ENCODE results near the gene OR2S2. TPM values are rescaled to one million over a fixed set of nuclear protein-coding genes. Genes with fewer than 3 reads are reported as not detected.
A peak's percentile ranks its signal among the peaks of the same experiment; 100 is the strongest.

Gene OR2S2
- total RNA-seq, 4 donors from 2014 or later, result not detected

DNA sequence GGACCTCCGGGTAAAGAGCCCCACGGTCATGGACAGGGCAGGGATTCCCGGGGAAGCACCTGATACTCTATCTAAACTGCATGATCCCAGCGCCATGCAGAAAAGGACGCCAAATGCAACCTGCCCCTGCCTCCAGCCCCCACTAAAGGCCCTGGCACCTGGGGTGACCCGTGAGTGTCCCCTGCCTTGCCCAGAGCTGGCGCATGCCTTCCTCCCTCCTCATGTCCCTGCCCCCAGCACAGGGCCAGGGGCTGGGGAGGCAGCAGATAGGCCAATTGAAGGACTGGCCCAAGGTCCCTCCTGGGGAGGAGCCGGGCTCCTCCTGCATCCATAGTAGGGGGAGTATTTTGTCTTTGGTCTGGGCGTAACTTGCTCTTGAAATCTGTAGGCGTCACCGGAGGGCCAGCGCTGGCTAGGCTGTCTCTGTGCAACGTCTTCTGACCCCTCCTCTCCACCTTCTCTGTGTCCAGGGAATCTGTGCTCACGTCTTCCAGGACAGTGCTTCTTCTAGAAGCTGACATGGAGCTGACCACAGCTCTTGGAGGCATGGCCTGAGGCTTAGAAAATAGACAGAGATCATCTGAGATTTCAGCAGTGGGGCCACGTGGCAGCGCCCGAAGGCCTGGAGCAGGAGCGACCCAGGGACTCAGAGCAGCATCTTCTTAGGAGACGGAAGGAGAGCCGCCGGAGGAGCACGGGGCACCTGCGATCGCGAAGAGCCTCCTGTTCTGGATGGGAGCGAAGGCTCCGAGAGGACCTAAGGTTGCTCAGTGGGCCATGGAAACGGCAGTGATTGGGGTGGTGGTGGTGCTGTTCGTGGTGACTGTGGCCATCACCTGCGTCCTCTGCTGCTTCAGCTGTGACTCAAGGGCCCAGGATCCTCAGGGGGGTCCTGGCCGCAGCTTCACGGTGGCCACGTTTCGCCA is 48.0 kb downstream of the OR2S2 start:
- DNase-seq (ENCODE audit: low spot score) (no peak), ATAC-seq (ENCODE audit: low FRiP score) (no peak)
- TF ChIP-seq, protein P1, sequence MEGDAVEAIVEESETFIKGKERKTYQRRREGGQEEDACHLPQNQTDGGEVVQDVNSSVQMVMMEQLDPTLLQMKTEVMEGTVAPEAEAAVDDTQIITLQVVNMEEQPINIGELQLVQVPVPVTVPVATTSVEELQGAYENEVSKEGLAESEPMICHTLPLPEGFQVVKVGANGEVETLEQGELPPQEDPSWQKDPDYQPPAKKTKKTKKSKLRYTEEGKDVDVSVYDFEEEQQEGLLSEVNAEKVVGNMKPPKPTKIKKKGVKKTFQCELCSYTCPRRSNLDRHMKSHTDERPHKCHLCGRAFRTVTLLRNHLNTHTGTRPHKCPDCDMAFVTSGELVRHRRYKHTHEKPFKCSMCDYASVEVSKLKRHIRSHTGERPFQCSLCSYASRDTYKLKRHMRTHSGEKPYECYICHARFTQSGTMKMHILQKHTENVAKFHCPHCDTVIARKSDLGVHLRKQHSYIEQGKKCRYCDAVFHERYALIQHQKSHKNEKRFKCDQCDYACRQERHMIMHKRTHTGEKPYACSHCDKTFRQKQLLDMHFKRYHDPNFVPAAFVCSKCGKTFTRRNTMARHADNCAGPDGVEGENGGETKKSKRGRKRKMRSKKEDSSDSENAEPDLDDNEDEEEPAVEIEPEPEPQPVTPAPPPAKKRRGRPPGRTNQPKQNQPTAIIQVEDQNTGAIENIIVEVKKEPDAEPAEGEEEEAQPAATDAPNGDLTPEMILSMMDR (IDR thresholded peaks at IDR 0.05), result no peak

DNA sequence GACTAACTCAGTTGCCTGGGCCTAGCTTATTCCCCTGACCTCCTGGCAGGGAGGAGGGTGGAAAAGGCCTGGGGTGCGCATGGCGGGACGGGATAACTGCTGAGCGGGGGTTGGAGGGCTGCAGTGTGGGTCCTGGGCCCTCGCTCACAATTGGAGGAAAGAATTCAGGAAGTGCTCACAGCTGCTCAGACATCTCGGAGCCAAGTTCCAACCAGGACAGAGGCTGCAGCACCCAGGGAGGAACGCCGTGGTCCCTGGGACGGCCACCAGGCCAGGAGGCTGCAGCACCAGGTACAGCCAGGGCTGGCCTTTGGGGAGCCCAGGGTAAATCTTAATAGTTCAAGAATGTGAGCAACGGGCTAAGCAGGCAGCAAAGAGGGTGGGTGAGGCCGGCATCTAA is 48.7 kb downstream of the OR2S2 start, which contains the start of gene SPAAR:
TSS of gene SPAAR (plus strand) at position 217 of the 400 bp plus-strand sequence. CDS start 974 bp downstream, outside the sequence.
- TF ChIP-seq, protein P1 (IDR thresholded peaks at IDR 0.05), result no peak
- ATAC-seq (ENCODE audit: low FRiP score) (no peak), DNase-seq (ENCODE audit: low spot score) (no peak)

DNA sequence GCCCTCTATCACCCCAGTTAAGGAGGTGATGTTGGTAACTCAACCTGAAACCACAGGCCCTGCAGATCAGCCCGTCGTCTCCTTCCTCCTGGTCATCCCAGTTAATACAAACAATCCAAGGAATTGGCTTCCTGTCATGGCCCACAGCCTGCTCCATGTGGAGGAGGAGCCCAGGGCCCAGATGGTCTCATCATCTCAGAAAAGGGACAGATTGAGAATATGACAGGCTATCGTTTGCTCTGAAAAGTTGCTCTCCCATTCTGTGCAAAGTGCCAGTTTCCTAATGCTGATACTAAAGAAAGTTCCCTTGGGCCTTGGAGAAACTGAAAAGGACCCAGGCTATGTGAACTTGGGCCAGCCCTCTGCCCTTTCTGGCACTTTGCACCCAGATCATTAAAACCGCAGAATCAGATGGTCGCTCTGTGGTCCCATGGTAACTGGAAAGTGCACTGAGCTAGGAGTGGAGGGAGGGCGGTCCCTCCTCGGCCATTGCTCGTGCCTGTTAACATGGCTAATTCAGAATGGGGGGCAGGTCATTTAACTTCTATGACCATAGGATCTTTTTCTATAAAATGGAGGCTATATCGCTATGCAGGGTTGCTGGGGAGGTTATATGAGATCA is 49.3 kb downstream of the OR2S2 start:
- ATAC-seq (ENCODE audit: low FRiP score), result no peak
- TF ChIP-seq, protein P1 (IDR thresholded peaks at IDR 0.05), result no peak
- no peak for DNase-seq (ENCODE audit: low spot score)

DNA sequence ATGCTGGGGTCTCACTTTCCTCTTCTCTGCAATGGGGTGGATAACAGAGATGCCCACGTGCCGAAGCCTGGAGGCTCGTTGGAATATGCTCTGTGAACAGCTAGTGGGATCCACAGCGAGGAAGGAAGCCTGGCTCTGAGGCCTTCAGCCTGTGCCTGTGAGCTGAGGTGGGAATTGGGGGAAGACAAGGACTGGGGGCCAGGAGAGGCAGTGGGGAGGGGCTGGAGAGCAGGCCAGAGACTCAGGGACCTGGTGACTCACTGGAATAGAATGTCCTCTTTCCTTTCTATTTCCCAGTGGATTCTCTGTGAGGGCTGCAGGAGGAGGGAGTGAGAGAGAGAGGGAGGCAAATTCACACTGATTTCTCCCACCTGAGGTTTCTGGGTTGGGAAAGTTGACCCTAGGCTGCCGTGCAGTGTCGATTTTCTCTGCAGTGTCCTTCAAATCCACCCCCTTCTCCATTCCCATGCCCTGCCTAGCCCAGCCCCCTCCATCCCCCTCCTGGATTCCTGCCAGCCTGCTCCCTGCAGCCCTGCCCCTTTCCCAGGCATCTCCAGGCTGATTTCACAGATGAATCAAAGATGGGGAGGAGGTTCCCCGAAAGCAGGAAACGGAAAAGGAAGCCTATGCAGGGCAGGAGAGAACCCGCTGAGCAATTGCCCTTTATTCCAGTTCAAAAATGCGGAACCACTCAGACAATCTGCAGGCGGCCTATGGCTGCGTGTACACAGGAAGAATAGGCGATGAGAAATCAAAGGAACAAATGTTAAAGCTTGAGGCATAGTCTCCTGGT is 50.0 kb downstream of the OR2S2 start:
- DNase-seq (ENCODE audit: low spot score) (no peak), ATAC-seq (ENCODE audit: low FRiP score) (peak; percentile 79)
- TF ChIP-seq, protein P1 (IDR thresholded peaks at IDR 0.05), result no peak

Other genes starting within 250 kb of the OR2S2 start
- gene TLN1, start 226.0 kb downstream of the OR2S2 start, total RNA-seq, result 100 to 1,000 TPM; 301 to 553 (median 412) TPM
- 10 to 100 TPM; 43.2 to 48.3 (median 45.8) TPM for gene CREB3, start 225.5 kb downstream of the OR2S2 start, total RNA-seq
- gene GBA2, start 208.9 kb downstream of the OR2S2 start, total RNA-seq, result 10 to 100 TPM; 33.7 to 94.7 (median 57.9) TPM
- gene RGP1, start 208.9 kb downstream of the OR2S2 start, total RNA-seq, result 10 to 100 TPM; 12.7 to 19.2 (median 17.5) TPM
- gene MSMP, start 203.9 kb downstream of the OR2S2 start, total RNA-seq, result not detected
- gene NPR2, start 166.6 kb downstream of the OR2S2 start, total RNA-seq, result 10 to 100 TPM; 13.7 to 28.2 (median 24.3) TPM
- gene SPAG8, start 145.9 kb downstream of the OR2S2 start, total RNA-seq, result 1 to 10 TPM in 2 of 4 donors, under 1 TPM in 1, not detected in 1; 0.65 to 2.8 (median 2.0) TPM
- 10 to 100 TPM; 19.8 to 49.7 (median 40.6) TPM for gene HINT2, start 143.1 kb downstream of the OR2S2 start, total RNA-seq
- gene FAM221B, start 129.4 kb downstream of the OR2S2 start, total RNA-seq, result not detected
- 10 to 100 TPM in 1 of 4 donors, 1 to 10 TPM in 3; 2.7 to 13.2 (median 4.6) TPM for gene TMEM8B, start 128.9 kb downstream of the OR2S2 start, total RNA-seq
- not detected for gene OR13J1, start 87.8 kb downstream of the OR2S2 start, total RNA-seq
- 10 to 100 TPM in 2 of 4 donors, 1 to 10 TPM in 2; 5.1 to 17.5 (median 11.3) TPM for gene HRCT1, start 52.0 kb downstream of the OR2S2 start, total RNA-seq
- 10 to 100 TPM in 3 of 4 donors, 1 to 10 TPM in 1; 5.6 to 70.1 (median 18.4) TPM for gene SPAAR, start 48.7 kb downstream of the OR2S2 start, total RNA-seq
- gene RECK, start 78.8 kb upstream of the OR2S2 start, total RNA-seq, result 10 to 100 TPM; 15.0 to 27.7 (median 21.7) TPM
- gene GLIPR2, start 178.6 kb upstream of the OR2S2 start, total RNA-seq, result 10 to 100 TPM; 13.6 to 71.1 (median 42.2) TPM
- gene CCIN, start 211.2 kb upstream of the OR2S2 start, total RNA-seq, result 1 to 10 TPM in 1 of 4 donors, under 1 TPM in 2, not detected in 1; 0.65 to 2.5 (median 0.95) TPM
- 100 to 1,000 TPM; 180 to 187 (median 185) TPM for gene CLTA, start 232.8 kb upstream of the OR2S2 start, total RNA-seq